SU-DHL-6 (cell line): Measurements from ENCODE around the gene EXOC3L4.

ENCODE experiments used
- EZH2phosphoT487 ChIP-seq: fragments of 200-600 bp; sonication (generic), shearing (Covaris generic); conservative IDR thresholded peaks from 2 replicates; pipeline ENCODE4 v1.6.1; 2018; ENCODE audit warnings: mild to moderate bottlenecking, antibody characterized with exemption, low read length, moderate library complexity, mixed read lengths
- TF ChIP-seq, protein P1 (sequence below): fragments of 200-600 bp; sonication (generic); IDR thresholded peaks from one replicate; pipeline ENCODE4 v1.5.1; 2017; ENCODE audit warnings: antibody characterized with exemption, mild to moderate bottlenecking, low read length, moderate library complexity; ENCODE audit not compliant: insufficient read depth, poor library complexity, severe bottlenecking

DNA sequence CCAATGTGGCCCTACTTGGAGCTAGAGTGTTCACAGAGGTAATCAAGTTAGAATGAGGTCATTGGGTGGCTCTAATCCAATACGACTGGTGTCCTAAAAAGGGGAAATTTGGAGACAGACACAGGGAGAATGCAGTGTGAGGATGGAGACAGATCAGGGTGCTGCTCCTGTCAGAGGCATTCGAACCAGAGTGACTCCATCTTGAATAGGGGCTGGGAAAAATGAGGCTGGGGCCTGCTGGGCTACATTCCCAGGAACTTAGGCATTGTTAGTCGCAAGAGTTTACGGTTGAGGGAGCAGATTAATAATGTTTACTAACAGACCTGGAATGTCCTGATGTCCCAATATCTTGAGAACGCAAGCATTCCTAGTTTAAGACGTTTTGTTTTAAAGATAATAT lies 49.0 kb downstream of the EXOC3L4 start:
- TF ChIP-seq, protein P1, sequence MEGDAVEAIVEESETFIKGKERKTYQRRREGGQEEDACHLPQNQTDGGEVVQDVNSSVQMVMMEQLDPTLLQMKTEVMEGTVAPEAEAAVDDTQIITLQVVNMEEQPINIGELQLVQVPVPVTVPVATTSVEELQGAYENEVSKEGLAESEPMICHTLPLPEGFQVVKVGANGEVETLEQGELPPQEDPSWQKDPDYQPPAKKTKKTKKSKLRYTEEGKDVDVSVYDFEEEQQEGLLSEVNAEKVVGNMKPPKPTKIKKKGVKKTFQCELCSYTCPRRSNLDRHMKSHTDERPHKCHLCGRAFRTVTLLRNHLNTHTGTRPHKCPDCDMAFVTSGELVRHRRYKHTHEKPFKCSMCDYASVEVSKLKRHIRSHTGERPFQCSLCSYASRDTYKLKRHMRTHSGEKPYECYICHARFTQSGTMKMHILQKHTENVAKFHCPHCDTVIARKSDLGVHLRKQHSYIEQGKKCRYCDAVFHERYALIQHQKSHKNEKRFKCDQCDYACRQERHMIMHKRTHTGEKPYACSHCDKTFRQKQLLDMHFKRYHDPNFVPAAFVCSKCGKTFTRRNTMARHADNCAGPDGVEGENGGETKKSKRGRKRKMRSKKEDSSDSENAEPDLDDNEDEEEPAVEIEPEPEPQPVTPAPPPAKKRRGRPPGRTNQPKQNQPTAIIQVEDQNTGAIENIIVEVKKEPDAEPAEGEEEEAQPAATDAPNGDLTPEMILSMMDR = no peak
- no peak for TF ChIP-seq EZH2phosphoT487
